ENCODE data around the gene HSD17B12.

The HSD17B12 gene

DNA sequence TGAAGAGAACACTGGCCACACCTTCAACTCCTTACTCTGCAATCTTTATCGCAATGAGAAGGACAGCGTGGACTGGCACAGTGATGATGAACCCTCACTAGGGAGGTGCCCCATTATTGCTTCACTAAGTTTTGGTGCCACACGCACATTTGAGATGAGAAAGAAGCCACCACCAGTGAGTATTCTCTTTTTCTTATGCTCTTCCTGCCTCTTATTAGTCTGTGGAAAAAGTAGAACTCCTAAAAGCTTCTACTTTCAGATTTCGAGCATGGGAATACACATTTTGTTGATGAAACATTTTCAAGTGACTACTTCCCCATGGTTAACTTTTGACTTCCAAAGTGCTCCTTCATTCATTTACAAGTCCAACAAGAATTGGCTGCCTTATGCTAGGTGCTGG, 221.0 kb downstream of the HSD17B12 start:
- DNase-seq (ENCODE audit: low spot score): no peak
- TF ChIP-seq, protein P1, sequence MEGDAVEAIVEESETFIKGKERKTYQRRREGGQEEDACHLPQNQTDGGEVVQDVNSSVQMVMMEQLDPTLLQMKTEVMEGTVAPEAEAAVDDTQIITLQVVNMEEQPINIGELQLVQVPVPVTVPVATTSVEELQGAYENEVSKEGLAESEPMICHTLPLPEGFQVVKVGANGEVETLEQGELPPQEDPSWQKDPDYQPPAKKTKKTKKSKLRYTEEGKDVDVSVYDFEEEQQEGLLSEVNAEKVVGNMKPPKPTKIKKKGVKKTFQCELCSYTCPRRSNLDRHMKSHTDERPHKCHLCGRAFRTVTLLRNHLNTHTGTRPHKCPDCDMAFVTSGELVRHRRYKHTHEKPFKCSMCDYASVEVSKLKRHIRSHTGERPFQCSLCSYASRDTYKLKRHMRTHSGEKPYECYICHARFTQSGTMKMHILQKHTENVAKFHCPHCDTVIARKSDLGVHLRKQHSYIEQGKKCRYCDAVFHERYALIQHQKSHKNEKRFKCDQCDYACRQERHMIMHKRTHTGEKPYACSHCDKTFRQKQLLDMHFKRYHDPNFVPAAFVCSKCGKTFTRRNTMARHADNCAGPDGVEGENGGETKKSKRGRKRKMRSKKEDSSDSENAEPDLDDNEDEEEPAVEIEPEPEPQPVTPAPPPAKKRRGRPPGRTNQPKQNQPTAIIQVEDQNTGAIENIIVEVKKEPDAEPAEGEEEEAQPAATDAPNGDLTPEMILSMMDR (IDR thresholded peaks at IDR 0.05; ENCODE audit: extremely low read depth, insufficient read depth, missing control alignments): no peak
- in situ Hi-C loops (cut with MboI; ENCODE audit: low pct_unique_long_range_greater_than_20kb, low sequenced_read_pairs, unreplicated experiment): no loop called here

DNA sequence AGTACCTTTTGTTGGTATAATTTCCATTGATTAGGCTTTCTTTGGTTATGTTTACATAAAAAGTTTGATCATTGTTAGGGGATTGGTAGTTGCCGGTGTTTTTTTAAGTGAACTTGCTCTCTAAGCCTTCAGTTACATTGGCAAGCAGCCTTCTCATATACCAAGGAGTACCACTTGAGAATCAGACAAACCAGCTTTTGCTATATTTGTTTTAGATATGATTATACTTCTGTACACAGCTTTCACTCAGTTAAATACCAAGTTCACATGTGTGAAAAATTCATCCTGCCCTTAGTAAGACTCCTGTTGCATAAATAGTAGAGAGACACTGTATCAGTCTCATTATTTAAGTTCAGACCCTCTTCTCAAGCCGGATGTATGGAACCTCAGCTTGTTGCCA, 222.5 kb downstream of the HSD17B12 start:
- in situ Hi-C loops (cut with MboI; ENCODE audit: low pct_unique_long_range_greater_than_20kb, low sequenced_read_pairs, unreplicated experiment): no loop called here
- TF ChIP-seq, protein P1 (IDR thresholded peaks at IDR 0.05; ENCODE audit: extremely low read depth, insufficient read depth, missing control alignments): no peak
- DNase-seq (ENCODE audit: low spot score): no peak

DNA sequence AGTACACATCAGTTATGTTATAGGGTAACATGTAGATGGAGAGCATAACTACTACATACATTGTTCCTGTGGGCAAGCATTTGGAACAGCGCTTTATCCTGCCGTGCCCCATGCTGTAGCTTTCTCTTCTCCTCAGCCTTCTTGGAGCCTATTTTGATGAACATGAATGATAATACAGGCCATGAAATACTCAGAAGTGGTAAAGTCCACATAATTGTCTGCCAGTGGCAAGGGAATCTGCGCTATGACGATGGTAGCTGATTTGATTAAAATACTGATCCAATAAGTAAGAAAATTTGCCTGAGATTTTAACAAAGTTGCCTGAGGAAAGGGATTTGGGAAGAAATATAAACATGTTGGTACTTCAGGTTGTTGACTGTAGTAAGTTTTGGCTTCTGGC, 223.4 kb downstream of the HSD17B12 start:
- no peak for DNase-seq (ENCODE audit: low spot score)
- in situ Hi-C loops (cut with MboI; ENCODE audit: low pct_unique_long_range_greater_than_20kb, low sequenced_read_pairs, unreplicated experiment): no loop called here
- TF ChIP-seq, protein P1 (IDR thresholded peaks at IDR 0.05; ENCODE audit: extremely low read depth, insufficient read depth, missing control alignments): no peak

DNA sequence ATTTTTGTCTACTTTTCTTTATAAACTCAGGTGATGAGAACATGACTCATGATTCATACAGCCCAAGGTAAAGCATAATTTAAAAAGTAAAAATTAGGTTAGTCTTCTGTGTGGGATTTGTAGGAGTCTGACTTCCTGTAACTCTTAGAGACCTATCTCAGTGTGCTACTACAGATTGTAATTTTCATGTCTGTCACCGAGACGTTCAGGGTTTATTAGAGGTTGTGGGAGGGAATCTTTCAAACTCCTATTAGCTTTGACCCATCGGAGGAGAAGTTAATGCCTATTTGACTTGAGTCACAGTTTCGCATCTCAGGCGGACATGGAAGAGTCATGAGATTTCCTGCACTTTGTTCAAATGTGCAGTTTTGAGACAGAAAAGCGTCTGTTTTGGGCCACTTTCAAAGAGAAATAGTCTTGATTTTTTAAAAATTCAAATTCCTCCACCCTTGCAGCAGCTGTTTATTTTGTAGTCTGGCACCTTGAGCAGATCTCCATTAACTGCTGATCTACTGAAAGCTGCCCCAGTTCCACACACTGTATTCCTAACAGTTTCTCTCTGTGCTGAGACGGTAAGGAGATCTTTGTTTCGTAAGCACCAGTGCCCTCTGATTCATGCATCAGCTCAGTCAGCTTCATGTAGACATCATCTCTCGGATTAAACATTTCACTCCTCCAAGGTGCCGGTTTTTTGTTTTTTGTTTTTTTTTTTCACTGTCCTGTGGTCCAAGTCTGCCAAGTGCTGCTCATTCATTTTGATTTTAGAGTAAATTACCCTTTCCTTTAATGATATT, 224.4 kb downstream of the HSD17B12 start:
- no peak for DNase-seq (ENCODE audit: low spot score)
- TF ChIP-seq, protein P1 (IDR thresholded peaks at IDR 0.05; ENCODE audit: extremely low read depth, insufficient read depth, missing control alignments): no peak
- in situ Hi-C loops (cut with MboI; ENCODE audit: low pct_unique_long_range_greater_than_20kb, low sequenced_read_pairs, unreplicated experiment): no loop called here

DNA sequence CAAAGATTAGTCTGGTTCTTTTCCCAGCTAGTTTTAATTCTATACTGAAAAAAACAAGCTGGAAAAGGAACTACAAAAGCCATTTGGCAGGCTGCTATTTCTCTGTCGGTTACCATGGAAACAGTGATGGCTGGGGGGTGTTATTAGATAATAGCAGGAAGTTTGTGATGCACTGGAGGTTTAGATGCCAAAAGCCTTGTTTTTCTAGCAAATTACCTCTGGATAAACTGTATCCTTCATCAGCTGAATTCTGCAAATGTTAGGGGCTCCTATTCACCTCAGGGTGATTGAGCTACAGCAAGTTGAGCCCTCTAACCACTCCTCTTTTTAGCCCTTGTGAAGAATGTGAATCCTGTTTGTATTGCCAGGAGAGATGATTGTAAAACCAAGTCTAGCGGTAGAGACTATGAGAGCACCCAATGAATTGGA, 225.3 kb downstream of the HSD17B12 start:
- in situ Hi-C loops (cut with MboI; ENCODE audit: low pct_unique_long_range_greater_than_20kb, low sequenced_read_pairs, unreplicated experiment): no loop called here
- TF ChIP-seq, protein P1 (IDR thresholded peaks at IDR 0.05; ENCODE audit: extremely low read depth, insufficient read depth, missing control alignments): no peak
- no peak for DNase-seq (ENCODE audit: low spot score)
